GM12801 (cell line): ENCODE measurements around the gene NAT10.

Experiments used
- CTCF ChIP-seq: IDR thresholded peaks from one replicate; pipeline ENCODE4 v1.5.1; 2011; ENCODE audit warnings: control low read depth; ENCODE audit not compliant: insufficient read length; ENCODE audit errors: extremely low read depth

The NAT10 gene

DNA sequence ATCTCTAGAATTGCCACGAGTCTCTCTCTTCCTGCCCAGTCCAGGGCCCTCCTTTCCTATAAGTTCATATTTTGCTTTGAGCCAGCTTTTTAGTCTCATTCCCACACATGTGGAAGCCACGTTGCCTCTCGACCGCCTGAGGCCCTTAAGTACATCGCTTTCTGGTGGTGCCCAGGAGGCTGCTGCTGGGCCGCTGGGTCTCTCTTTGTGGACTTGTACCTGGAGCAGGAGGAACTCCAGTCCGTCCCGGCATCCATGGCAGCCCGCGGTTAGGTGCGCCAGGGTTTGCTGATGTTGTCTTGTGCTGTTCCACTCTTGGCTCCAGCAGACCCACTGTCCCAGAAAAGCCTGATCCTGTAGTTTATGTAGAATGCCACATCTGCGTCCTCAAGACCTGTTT is 41.0 kb downstream of the NAT10 start:
- TF ChIP-seq CTCF, result no peak

DNA sequence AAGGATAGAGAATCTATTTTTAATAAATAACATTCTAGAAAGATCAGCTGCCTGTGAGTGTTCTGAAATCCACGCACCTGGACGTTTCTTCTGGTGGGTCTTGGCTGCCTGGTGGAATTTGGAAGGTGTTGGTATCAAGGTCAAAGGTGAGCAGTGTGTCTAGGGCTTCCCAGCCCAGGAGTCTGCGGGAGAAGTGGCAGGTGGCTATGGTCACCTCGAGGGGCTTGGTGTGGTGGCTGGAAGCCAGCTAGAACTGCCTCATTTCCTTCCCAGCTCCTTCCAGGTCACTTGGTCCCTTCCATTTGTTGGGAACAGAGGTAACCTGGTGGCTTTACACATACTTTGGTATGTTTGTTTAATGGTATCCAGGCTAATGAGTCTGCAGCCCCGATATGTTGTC is 41.4 kb downstream of the NAT10 start:
- TF ChIP-seq CTCF, result no peak

GRCh38 chr11:34147581-34147980 is 42.2 kb downstream of the NAT10 start:
- no peak for TF ChIP-seq CTCF

- TF ChIP-seq CTCF, result no peak
These were observed 43.2 kb downstream of the NAT10 start for GRCh38 chr11:34148504-34149165.

GRCh38 chr11:34149274-34149673 is 43.8 kb downstream of the NAT10 start:
- no peak for TF ChIP-seq CTCF

DNA sequence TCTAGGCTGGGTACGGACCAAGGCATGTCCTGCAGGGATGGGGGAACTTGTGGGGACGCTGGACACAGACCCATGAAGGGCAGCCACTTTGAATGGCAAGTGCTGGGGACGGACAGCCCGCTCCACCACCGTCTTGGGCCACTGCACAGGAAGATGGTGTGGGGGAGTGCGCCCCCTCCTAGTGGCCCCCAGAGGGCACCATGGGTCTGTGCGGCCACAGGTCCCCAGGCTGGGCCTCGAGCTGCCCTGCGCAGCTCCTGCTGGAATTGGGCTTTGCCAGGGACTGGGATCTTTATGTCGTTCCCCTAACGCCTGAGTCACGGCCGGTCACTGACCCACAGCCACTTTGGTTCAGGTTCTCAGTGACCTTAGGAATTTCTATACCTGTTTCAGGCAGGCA is 44.4 kb downstream of the NAT10 start:
- no peak for TF ChIP-seq CTCF

DNA sequence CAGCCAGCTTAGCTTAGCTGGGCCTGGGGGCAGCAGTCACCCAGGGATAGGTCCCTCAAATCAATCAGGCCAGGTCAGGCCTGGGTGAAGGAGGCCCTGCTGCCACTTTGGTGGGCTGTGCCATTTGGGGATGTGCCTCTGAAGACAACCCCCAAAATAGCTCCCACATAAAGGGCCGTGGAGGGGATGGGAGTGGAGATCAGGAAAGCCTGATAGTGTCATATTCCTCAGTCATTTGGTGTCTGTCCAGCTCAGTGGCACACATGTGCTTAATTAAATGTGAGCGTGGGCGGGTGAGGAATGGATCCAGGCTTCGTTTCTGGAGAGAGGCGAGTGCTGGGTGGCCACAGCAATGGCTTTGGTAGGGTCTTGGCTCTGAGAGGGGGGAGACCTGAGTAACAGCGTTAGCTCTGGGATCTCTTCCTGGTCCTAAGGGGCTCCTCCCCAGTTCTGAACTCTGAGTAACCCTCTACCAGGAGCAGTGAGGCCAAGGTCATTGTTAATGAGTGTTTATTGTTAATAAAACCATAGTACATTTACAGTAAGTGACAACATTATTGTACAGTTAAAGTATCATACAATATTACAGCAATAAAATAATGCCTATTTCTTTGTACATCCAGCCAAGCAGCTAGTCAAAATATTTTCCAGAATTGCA is 45.2 kb downstream of the NAT10 start:
- no peak for TF ChIP-seq CTCF

DNA sequence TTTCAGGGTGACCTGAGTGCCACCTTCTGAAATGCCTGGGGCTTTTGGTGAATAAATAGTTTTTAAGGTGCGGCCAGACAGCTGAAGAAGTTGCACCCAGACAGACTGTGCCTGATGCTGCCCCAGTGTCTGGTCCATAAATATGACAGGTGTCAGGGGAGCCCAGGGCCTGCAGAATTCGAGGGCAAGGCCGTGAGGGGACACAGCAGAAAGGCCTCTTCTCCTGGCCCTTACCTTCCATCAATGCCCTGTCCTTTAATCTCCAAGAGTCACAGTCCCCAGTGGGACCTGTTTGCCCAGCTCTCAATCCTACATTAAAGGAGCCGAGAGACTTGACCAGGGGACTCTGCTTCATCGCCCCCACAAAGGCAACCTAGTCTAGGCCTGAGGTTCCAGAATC is 45.7 kb downstream of the NAT10 start:
- no peak for TF ChIP-seq CTCF
